Endothelial cell (in vitro differentiated cells): ENCODE measurements around the gene GNG4. TPM values are rescaled to one million over a fixed set of nuclear protein-coding genes. Genes with fewer than 3 reads are reported as not detected.
"Not testable (repeated sequence)": the region's sequence is repeated elsewhere in the genome, so short reads cannot be mapped to it uniquely, and the experiment has no call there.

Source experiments
- DNase-seq: peaks from one replicate; pipeline ENCODE4 v3.0.0; 2021; ENCODE audit warnings: low spot score
- H3K27ac Mint-ChIP-seq: one replicate; pipeline ENCODE4 v1.8.0; 2021; ENCODE audit warnings: mixed read lengths, inconsistent platforms; ENCODE audit not compliant: unreplicated experiment
- H3K27me3 Mint-ChIP-seq: one replicate; pipeline ENCODE4 v1.8.0; 2021; ENCODE audit warnings: mild to moderate bottlenecking, moderate library complexity, mixed read lengths, inconsistent platforms; ENCODE audit not compliant: unreplicated experiment
- H3K36me3 Mint-ChIP-seq: one replicate; pipeline ENCODE4 v1.8.0; 2021; ENCODE audit warnings: mild to moderate bottlenecking, low read depth, mixed read lengths, inconsistent platforms; ENCODE audit not compliant: unreplicated experiment
- H3K4me1 Mint-ChIP-seq: one replicate; pipeline ENCODE4 v1.8.0; 2021; ENCODE audit warnings: mild to moderate bottlenecking, mixed read lengths, inconsistent platforms; ENCODE audit not compliant: unreplicated experiment
- H3K4me3 Mint-ChIP-seq: one replicate; pipeline ENCODE4 v1.8.0; 2021; ENCODE audit warnings: mild to moderate bottlenecking, mixed read lengths, inconsistent platforms; ENCODE audit not compliant: unreplicated experiment
- H3K9me3 Mint-ChIP-seq: one replicate; pipeline ENCODE4 v1.8.0; 2021; ENCODE audit warnings: mixed read lengths, inconsistent platforms; ENCODE audit not compliant: unreplicated experiment
- total RNA-seq: library from RNA; stranded (reverse); fragmentation: NEBNext Ultra II Directional; extraction: Animal tissue kit (Norgen Biotek cat#: 25700); gene quantifications from one replicate; pipeline ENCODE4 v1.2.1, GENCODE V29; 2021; ENCODE audit not compliant: unreplicated experiment
- TF ChIP-seq, protein P1 (sequence below): fragments of 200-600 bp; sonication (generic); IDR thresholded peaks from one replicate; pipeline ENCODE4 v1.5.0; 2021; ENCODE audit warnings: antibody characterized with exemption; ENCODE audit not compliant: unreplicated experiment

Gene GNG4
- total RNA-seq, 1 donor from 2014 or later = 1.8 TPM

DNA sequence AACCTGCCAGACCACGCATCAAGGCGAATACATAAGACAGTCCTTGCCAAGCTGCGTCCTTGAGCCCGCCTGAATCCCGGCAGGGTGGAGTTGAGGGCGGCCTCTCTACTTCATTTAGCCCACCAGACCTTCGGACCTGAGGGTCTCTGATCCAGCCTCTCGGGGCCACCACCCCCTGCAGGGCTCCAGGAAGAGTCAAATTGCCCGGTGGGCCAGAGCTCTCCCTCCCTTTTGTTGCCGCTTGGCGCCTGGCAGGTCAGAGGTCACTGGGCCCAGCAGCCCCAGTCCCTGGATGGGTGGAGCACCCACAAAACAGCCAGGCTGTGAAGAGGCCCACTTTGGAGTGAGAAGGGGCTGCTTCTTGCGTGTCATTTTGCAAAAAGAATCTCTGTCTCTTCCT, 9.0 kb downstream of the GNG4 start:
- TF ChIP-seq, protein P1, sequence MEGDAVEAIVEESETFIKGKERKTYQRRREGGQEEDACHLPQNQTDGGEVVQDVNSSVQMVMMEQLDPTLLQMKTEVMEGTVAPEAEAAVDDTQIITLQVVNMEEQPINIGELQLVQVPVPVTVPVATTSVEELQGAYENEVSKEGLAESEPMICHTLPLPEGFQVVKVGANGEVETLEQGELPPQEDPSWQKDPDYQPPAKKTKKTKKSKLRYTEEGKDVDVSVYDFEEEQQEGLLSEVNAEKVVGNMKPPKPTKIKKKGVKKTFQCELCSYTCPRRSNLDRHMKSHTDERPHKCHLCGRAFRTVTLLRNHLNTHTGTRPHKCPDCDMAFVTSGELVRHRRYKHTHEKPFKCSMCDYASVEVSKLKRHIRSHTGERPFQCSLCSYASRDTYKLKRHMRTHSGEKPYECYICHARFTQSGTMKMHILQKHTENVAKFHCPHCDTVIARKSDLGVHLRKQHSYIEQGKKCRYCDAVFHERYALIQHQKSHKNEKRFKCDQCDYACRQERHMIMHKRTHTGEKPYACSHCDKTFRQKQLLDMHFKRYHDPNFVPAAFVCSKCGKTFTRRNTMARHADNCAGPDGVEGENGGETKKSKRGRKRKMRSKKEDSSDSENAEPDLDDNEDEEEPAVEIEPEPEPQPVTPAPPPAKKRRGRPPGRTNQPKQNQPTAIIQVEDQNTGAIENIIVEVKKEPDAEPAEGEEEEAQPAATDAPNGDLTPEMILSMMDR = no peak
- Mint-ChIP-seq H3K36me3 (no peaks in the 10 kb centered on the region), H3K27ac (no peak overlapping the region), H3K4me1 (peaks cover 10% of the 10 kb centered on the region), H3K4me3 (no peak overlapping the region), H3K9me3 (no peaks in the 10 kb centered on the region), H3K27me3 (peaks cover 2% of the 10 kb centered on the region)
- no peak for DNase-seq

DNA sequence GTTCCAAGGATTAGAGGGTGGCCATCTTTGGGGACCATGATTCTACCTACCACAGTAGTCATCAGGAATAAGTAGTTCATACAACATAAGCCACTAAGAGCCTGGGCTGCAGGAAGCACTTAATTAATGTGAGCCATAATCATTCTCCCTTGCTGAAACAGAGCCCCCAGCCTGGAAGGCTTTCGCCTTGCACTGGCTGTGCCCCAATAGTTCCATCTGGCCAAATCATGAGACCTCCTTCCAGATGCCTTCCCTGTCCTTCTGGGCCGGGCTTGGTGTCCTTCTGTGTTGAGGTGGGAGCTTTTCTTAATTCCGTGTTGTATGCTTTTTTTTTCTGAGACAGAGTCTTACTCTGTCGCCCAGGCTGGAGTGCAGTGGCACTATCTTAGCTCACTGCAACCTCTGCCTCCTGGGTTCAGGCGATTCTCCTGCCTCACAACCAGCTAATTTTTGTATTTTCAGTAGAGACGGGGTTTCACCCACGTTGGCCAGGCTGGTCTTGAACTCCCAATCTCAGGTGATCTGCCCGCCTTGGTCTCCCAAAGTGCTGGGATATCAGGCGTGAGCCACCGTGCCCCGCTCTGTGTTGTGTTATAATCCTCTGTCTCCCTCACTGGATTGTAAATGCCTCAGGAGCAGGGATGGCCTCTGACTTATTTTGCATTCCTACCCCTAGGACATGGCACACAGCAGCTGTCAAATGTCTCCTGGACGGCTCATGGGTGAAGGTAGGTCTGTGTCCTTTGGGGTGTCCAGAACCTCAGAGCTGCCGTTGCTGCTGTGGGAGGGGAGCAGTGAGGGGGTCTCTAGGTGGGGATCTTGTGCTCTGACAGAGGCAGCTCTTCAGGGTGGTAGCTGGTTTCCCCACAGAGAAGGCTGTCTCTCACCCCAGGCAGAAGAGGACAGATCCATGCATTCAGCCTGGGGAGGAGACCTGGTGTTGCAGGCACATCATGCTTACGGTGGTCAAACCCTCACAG, 10.1 kb downstream of the GNG4 start:
- DNase-seq = no peak
- H3K27ac Mint-ChIP-seq = no peak overlapping the region
- peaks cover 2% of the 10 kb centered on the region for H3K27me3 Mint-ChIP-seq
- no peak overlapping the region for H3K4me3 Mint-ChIP-seq
- peaks cover 10% of the 10 kb centered on the region for H3K4me1 Mint-ChIP-seq
- H3K9me3 Mint-ChIP-seq = no peaks in the 10 kb centered on the region
- no peaks in the 10 kb centered on the region for H3K36me3 Mint-ChIP-seq
- TF ChIP-seq, protein P1 = no peak

DNA sequence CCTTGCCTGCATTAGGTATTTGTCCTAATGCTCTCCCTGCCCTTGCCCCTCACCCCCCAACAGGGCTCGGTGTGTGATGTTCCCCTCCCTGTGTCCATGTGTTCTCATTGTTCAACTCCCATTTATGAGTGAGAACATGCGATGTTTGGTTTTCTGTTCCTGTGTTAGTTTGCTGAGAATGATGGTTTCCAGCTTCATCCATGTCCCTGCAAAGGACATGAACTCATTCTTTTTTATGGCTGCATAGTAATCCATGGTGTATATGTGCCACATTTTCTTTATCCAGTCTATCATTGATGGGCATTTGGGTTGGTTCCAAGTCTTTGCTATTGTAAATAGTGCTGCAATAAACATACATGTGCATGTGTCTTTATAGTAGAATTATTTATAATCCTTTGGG, 11.0 kb downstream of the GNG4 start:
- H3K36me3 Mint-ChIP-seq, H3K9me3 Mint-ChIP-seq: not testable (repeated sequence)

DNA sequence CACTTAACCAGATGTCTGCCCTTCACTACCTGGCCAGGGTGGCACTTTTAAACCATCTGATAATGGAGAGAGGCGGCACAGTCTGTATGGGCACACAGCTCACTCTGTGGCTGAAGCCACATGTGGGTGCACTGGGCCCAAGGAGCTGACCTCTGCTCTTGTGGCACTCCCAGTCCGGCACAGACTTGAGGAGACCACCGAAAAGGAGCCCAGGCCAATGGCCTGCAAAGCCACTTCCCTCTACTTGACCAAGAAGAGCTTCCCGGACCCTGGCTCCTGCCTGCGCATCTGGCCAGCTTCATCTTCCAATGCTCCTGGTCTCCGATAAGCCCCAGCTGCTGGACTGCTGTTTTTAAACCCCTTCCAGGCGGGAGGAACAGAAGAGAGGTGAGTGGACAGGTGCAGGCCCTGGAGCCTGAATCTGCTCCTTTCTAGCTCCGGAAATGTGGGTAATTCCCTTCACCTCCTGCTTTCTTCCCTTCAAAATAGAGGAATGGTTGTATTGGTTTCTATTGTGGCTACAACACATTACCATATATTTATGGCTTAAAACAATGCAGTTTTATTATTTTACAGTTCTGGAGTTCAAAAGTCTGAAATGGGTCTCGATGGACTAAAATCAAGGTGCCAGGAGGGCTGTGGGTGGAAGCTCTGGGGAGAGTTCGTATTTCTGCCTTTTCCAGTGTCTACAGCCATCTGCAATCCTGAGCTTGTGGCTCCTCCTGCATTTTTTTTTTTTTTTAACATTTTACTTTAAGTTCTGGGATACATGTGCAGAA, 11.6 kb downstream of the GNG4 start:
- Mint-ChIP-seq H3K4me3 (no peak overlapping the region), H3K9me3 (no peaks in the 10 kb centered on the region), H3K4me1 (peaks cover 5% of the 10 kb centered on the region), H3K27ac (no peak overlapping the region), H3K27me3 (no peaks in the 10 kb centered on the region), H3K36me3 (no peaks in the 10 kb centered on the region)
- TF ChIP-seq, protein P1 = no peak
- no peak for DNase-seq

More for the DNA sequence above, 11.0 kb downstream of the GNG4 start:
- not testable (repeated sequence) for H3K27me3 Mint-ChIP-seq, DNase-seq, H3K4me3 Mint-ChIP-seq, H3K27ac Mint-ChIP-seq
- H3K4me1 Mint-ChIP-seq = peaks cover 10% of the 10 kb centered on the region

DNA sequence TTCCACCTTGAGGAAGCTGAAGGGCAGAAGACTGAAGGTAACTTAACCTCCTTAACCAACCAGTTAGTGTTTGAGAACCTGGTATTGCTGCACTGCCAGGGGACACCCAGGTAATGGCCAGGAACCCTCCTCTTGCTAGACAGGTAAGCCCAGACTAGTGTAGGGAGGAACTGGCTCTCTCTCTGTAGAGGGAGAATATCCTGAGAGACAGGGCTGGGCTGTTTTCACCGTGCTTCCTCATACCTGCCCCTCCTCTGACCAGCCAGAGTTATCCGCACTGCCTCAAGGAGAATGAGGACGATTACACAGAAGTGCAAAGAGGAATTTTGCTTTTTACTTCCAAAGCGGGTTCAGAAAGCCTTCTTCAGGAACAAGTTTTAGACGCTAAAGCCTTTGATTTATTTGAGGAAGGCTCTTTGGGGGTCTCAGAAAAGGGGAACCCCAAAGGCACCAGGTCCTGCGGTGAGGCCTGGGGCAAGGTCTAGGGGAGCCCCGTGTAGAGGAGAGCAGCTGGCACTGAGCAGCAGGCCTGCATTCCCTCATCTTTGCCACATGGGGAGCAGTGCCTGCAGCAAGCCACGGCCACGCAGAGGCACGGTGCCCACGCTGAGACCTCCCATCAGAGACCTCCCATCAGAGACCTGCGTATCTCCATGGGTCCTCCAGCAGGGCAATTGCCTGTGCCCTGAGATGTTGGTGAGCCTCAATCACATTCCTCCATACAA, 13.5 kb downstream of the GNG4 start:
- Mint-ChIP-seq H3K9me3 (no peaks in the 10 kb centered on the region), H3K4me3 (no peak overlapping the region), H3K27me3 (no peaks in the 10 kb centered on the region), H3K27ac (no peak overlapping the region), H3K4me1 (no peaks in the 10 kb centered on the region), H3K36me3 (no peaks in the 10 kb centered on the region)
- TF ChIP-seq, protein P1 = no peak
- DNase-seq = no peak
